Endothelial cell of umbilical vein (primary cell): Measurements from ENCODE around the gene IL25. TPM values are rescaled to one million over a fixed set of nuclear protein-coding genes. Genes with fewer than 3 reads are reported as not detected.
"Not testable (repeated sequence)": the region's sequence is repeated elsewhere in the genome, so short reads cannot be mapped to it uniquely, and the experiment has no call there.

Experiments
- BruUV-seq: library from RNA; stranded (reverse); fragments of 400-500 nt; replicated peaks from 2 replicates; lab custom pipeline; 2021; lab: Mats Ljungman, UMichigan
- CTCF ChIA-PET: fragments of 300-600, 350-600 bp; sonication (Branson Sonifier 250); formaldehyde crosslinking; loops from one replicate; lab custom pipeline; 2021; ENCODE audit warnings: antibody characterized with exemption, inconsistent platforms; lab: Charles Lee
- POLR2A ChIA-PET: fragments of 300-600, 350-600 bp; sonication (Branson Sonifier 250); formaldehyde crosslinking; loops from one replicate; lab custom pipeline; 2021; ENCODE audit warnings: antibody characterized with exemption, inconsistent platforms; lab: Charles Lee
- DNase-seq: peaks from one replicate; pipeline ENCODE4 v3.0.0-alpha.2; 2011; ENCODE audit warnings: low read depth, low spot score
- FAIRE-seq: peaks from 2 replicates; lab custom pipeline; 2011; peaks lifted over from hg19 to GRCh38; lab: Jason Lieb, UNC
- H2AFZ ChIP-seq: 2 replicates; pipeline ENCODE4 v1.6.0; 2012; ENCODE audit warnings: low read depth, low read length, control low read depth, inconsistent platforms
- H3K27ac ChIP-seq: 2 replicates; pipeline ENCODE4 v1.5.1; 2011; ENCODE audit warnings: low read depth, mild to moderate bottlenecking, control low read depth, low read length, moderate library complexity; ENCODE audit not compliant: insufficient read depth
- H3K27me3 ChIP-seq, 2 experiments: 2 replicates each; pipeline versions ENCODE4 v1.6.0 to v1.6.1; 2011; ENCODE audit warnings: low read length in 2 of 2, mixed read lengths in 1 of 2; ENCODE audit not compliant: control insufficient read depth in 2 of 2, insufficient read depth in 2 of 2
- H3K36me3 ChIP-seq, 2 experiments: 2 replicates in 1 of 2; 3 replicates in 1 of 2; pipeline ENCODE4 v1.5.1; 2011; ENCODE audit warnings: low read length in 2 of 2, mild to moderate bottlenecking in 1 of 2, moderate library complexity in 1 of 2; ENCODE audit not compliant: control insufficient read depth in 2 of 2, insufficient read depth in 2 of 2; ENCODE audit errors: extremely low read depth in 1 of 2
- H3K4me1 ChIP-seq: 3 replicates; pipeline ENCODE4 v1.5.1; 2011; ENCODE audit warnings: mild to moderate bottlenecking, low read length; ENCODE audit not compliant: control insufficient read depth, insufficient read depth; ENCODE audit errors: extremely low read depth
- H3K4me2 ChIP-seq: 2 replicates; pipeline ENCODE4 v1.6.1; 2011; ENCODE audit warnings: low read length, control low read depth, mixed read lengths; ENCODE audit not compliant: insufficient read depth
- H3K4me3 ChIP-seq, 3 experiments: fragments of 200-600 bp in 1 of 3; sonication (generic), shearing (Covaris generic) in 1 of 3; replicated peaks in 1 of 3; 2 replicates each; pipeline ENCODE4 v1.5.1; 2011 to 2016; ENCODE audit warnings: control low read depth in 3 of 3, low read length in 3 of 3, mild to moderate bottlenecking in 2 of 3, inconsistent platforms in 1 of 3, low read depth in 1 of 3, moderate library complexity in 1 of 3; ENCODE audit not compliant: insufficient read depth in 1 of 3
- H3K79me2 ChIP-seq: 2 replicates; pipeline ENCODE4 v1.6.0; 2012; ENCODE audit warnings: low read length, inconsistent platforms; ENCODE audit not compliant: control insufficient read depth, insufficient read depth
- H3K9ac ChIP-seq: replicated peaks from 2 replicates; pipeline ENCODE3; 2011; ENCODE audit warnings: low read length, control low read depth; ENCODE audit not compliant: insufficient read depth; ENCODE audit errors: extremely low read depth
- H3K9me1 ChIP-seq: replicated peaks from 3 replicates; pipeline ENCODE4 v1.6.0; 2011; ENCODE audit warnings: mild to moderate bottlenecking, low read length; ENCODE audit not compliant: control insufficient read depth, insufficient read depth; ENCODE audit errors: extremely low read depth
- H3K9me3 ChIP-seq: replicated peaks from 2 replicates; pipeline ENCODE4 v1.5.1; 2012; ENCODE audit warnings: low read length, inconsistent platforms; ENCODE audit not compliant: control insufficient read depth, insufficient read depth
- H4K20me1 ChIP-seq: replicated peaks from 2 replicates; pipeline ENCODE3; 2011; ENCODE audit warnings: mild to moderate bottlenecking, low read length; ENCODE audit not compliant: control insufficient read depth, insufficient read depth; ENCODE audit errors: extremely low read depth
- EZH2 ChIP-seq: IDR thresholded peaks from 2 replicates; pipeline ENCODE4 v1.6.1; 2012; ENCODE audit warnings: borderline replicate concordance, low read depth, mild to moderate bottlenecking, moderate library complexity, low read length, inconsistent platforms; ENCODE audit not compliant: severe bottlenecking
- FOS ChIP-seq: IDR thresholded peaks from 2 replicates; pipeline ENCODE4 v1.6.1; 2011; ENCODE audit warnings: mild to moderate bottlenecking, low read length, moderate library complexity, borderline replicate concordance; ENCODE audit not compliant: insufficient read depth
- GATA2 ChIP-seq: IDR thresholded peaks from 2 replicates; pipeline ENCODE4 v1.7.0; 2011; ENCODE audit warnings: low read depth, mild to moderate bottlenecking, moderate library complexity, mixed read lengths, low read length; ENCODE audit not compliant: insufficient read length, insufficient read depth
- JUN ChIP-seq: IDR thresholded peaks from 2 replicates; pipeline ENCODE4 v1.6.1; 2011; ENCODE audit warnings: borderline replicate concordance, low read depth; ENCODE audit not compliant: insufficient read length, insufficient read depth
- MAX ChIP-seq: IDR thresholded peaks from 2 replicates; pipeline ENCODE4 v1.6.1; 2011; ENCODE audit not compliant: insufficient read depth, insufficient read length
- MYC ChIP-seq: IDR thresholded peaks from one replicate; pipeline ENCODE4 v1.6.1; 2011; ENCODE audit warnings: mild to moderate bottlenecking, low read depth, low read length
- POLR2A ChIP-seq: IDR thresholded peaks from 2 replicates; pipeline ENCODE4 v1.6.1; 2012; ENCODE audit warnings: low read depth, mild to moderate bottlenecking, control low read depth, low read length
- POLR2AphosphoS5 ChIP-seq: IDR thresholded peaks from 2 replicates; pipeline ENCODE4 v1.6.1; 2012; ENCODE audit warnings: low read depth, mild to moderate bottlenecking, control low read depth, low read length, moderate library complexity; ENCODE audit not compliant: insufficient read depth
- dilution Hi-C: fragments of 300-500 bp; cut with MboI; formaldehyde crosslinking; loops from one replicate; pipeline ENCODE4 v1.15.0; 2019; ENCODE audit warnings: low sequenced_read_pairs; ENCODE audit not compliant: extremely low pct_ligation_motif_present
- intact Hi-C: fragments of 100-400 bp; cut with micrococcal nuclease; formaldehyde crosslinking; loops from one replicate; pipeline ENCODE4 v1.10.0; 2022
- polyA plus RNA-seq, 4 experiments: library from polyadenylated mRNA; depleted of rRNA in 3 of 4; stranded (reverse) in 3 of 4; unstranded in 1 of 4; fragments of >200 nt; gene quantifications; 2 replicates each; pipeline versions ENCODE4 v1.2.1 to v1.2.3, GENCODE V29; 2011 to 2012; ENCODE audit warnings: missing spikeins in 1 of 4
- total RNA-seq: library from RNA; stranded (reverse); gene quantifications from 2 replicates; pipeline ENCODE4 v1.2.3, GENCODE V29; 2021
- TF ChIP-seq, protein P1 (sequence below), 2 donors: IDR thresholded peaks; 1 replicate in 1 of 2; 2 replicates in 1 of 2; pipeline ENCODE4 v1.5.1; 2011; ENCODE audit warnings: low read length in 2 of 2, mild to moderate bottlenecking in 2 of 2, moderate library complexity in 2 of 2, control low read depth in 1 of 2, inconsistent platforms in 1 of 2, low read depth in 1 of 2; ENCODE audit not compliant: insufficient read depth in 1 of 2; ENCODE audit errors: extremely low read depth in 1 of 2

IL25 gene
- total and polyA plus RNA-seq, 2 donors (not counting 3 experiments of a cell fraction or from before 2014, with no cell fraction given) = not detected

DNA sequence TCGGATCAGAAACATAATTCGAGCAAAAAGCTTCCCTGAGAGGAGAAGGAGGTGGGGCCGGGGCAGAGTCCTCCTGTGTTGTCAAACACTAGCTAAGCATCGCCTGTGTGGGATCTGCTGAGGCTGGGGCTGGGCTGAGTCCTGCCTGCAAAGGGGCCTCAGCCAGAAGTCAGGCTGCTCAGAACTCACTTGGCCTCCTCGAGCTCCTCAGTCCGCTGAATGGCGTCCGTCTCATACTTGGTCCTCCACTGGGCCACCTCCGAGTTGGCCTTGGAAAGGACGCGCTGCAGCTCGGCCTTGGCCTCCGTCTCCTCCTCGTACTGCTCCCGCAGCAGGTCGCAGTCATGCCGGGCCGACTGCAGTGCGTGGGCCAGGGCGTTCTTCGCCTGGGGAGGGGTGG lies 45.4 kb downstream of the IL25 start:
- CTCF ChIA-PET = no interaction called here
- H4K20me1 ChIP-seq = no peaks in the 10 kb centered on the region
- no TSS peak for BruUV-seq
- POLR2A ChIA-PET = no interaction called here
- FAIRE-seq (no peak), DNase-seq (no peak)
- H3K4me1 ChIP-seq = no peaks in the 10 kb centered on the region
- H3K27ac ChIP-seq = no peak overlapping the region
- intact Hi-C loops (no loop called here), dilution Hi-C loops (no loop called here)
- no peak overlapping the region for H3K4me3 ChIP-seq
- no peak overlapping the region for H2AFZ ChIP-seq
- no peaks in the 10 kb centered on the region for H3K9me1 ChIP-seq
- no peak for TF ChIP-seq MAX
- TF ChIP-seq EZH2 = no peak
- TF ChIP-seq JUN = no peak
- TF ChIP-seq MYC = no peak
- no peak for TF ChIP-seq GATA2
- TF ChIP-seq FOS = no peak
- TF ChIP-seq, protein P1, sequence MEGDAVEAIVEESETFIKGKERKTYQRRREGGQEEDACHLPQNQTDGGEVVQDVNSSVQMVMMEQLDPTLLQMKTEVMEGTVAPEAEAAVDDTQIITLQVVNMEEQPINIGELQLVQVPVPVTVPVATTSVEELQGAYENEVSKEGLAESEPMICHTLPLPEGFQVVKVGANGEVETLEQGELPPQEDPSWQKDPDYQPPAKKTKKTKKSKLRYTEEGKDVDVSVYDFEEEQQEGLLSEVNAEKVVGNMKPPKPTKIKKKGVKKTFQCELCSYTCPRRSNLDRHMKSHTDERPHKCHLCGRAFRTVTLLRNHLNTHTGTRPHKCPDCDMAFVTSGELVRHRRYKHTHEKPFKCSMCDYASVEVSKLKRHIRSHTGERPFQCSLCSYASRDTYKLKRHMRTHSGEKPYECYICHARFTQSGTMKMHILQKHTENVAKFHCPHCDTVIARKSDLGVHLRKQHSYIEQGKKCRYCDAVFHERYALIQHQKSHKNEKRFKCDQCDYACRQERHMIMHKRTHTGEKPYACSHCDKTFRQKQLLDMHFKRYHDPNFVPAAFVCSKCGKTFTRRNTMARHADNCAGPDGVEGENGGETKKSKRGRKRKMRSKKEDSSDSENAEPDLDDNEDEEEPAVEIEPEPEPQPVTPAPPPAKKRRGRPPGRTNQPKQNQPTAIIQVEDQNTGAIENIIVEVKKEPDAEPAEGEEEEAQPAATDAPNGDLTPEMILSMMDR (IDR thresholded peaks at IDR 0.05; ENCODE audit: extremely low read depth in 1 of 2, insufficient read depth in 1 of 2, low read depth in 1 of 2, low read length in 2 of 2) = no peak
- no peak for TF ChIP-seq POLR2AphosphoS5
- no peak for TF ChIP-seq POLR2A
- no peaks in the 10 kb centered on the region for H3K9me3 ChIP-seq
- no peaks in the 10 kb centered on the region for H3K79me2 ChIP-seq
- no peaks in the 10 kb centered on the region for H3K27me3 ChIP-seq
- no peak overlapping the region for H3K4me2 ChIP-seq
- H3K36me3 ChIP-seq = no peaks in the 10 kb centered on the region
- H3K9ac ChIP-seq = no peak overlapping the region

DNA sequence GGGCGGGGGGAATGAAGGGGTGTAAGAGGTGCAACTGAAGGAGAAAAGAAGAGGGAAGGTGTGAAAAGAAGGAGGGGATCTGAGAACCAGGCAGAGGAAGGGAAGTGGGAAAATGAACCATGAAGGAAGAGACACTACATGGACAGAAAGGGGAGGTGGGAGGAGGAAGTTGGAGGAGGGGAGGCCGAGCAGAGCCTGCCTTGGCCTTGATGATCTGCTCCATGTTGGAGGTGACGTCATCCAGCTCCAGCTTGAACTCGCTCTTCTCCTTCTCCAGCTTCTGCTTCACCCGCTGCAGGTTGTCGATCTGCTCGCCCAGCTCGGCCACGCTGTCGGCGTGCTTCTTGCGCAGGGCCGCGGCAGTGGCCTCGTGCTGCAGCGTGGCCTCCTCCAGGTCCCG lies 47.0 kb downstream of the IL25 start:
- CTCF ChIA-PET, POLR2A ChIA-PET, H3K27me3 ChIP-seq, H3K79me2 ChIP-seq, H3K9me3 ChIP-seq, intact Hi-C loops, H4K20me1 ChIP-seq, FAIRE-seq, DNase-seq, H3K36me3 ChIP-seq, H2AFZ ChIP-seq, H3K4me3 ChIP-seq, H3K4me1 ChIP-seq, dilution Hi-C loops, H3K27ac ChIP-seq, H3K9ac ChIP-seq, H3K4me2 ChIP-seq, H3K9me1 ChIP-seq, BruUV-seq: not testable (repeated sequence)
